Colonic mucosa (tissue), 4 donors: ENCODE measurements around the gene MRPS23. TPM values are rescaled to one million over a fixed set of nuclear protein-coding genes. Genes with fewer than 3 reads are reported as not detected.
"Not testable (repeated sequence)": the region's sequence is repeated elsewhere in the genome, so short reads cannot be mapped to it uniquely, and the experiment has no call there.

Experiments
- DNase-seq: peaks from one replicate; pipeline ENCODE4 v3.0.0-alpha.2; 2020
- H3K27ac ChIP-seq: fragments of 200-600 bp; one replicate; pipeline ENCODE4 v1.8.0; 2021
- H3K27me3 ChIP-seq: fragments of 200-600 bp; one replicate; pipeline ENCODE4 v1.8.0; 2021
- H3K36me3 ChIP-seq: fragments of 200-600 bp; one replicate; pipeline ENCODE4 v1.8.0; 2021
- H3K4me1 ChIP-seq: fragments of 200-600 bp; one replicate; pipeline ENCODE4 v1.8.0; 2021; ENCODE audit warnings: mild to moderate bottlenecking
- H3K4me3 ChIP-seq: fragments of 200-600 bp; one replicate; pipeline ENCODE4 v1.8.0; 2021
- H3K9ac ChIP-seq, 2 donors: one replicate each; pipeline ENCODE4 v1.7.0; 2013; ENCODE audit warnings: control low read depth in 2 of 2, low read depth in 2 of 2, low read length in 2 of 2
- H3K9me3 ChIP-seq: fragments of 200-600 bp; one replicate; pipeline ENCODE4 v1.8.0; 2021
- CTCF ChIP-seq: fragments of 200-600 bp; IDR thresholded peaks from one replicate; pipeline ENCODE4 v1.8.0; 2022; ENCODE audit warnings: antibody characterized with exemption, mild to moderate bottlenecking
- intact Hi-C: fragments of 100-400 bp; cut with DNase I; formaldehyde crosslinking; loops from one replicate; pipeline ENCODE4 v1.14.1; 2022
- total RNA-seq, 2 donors: library from RNA; stranded (reverse); fragmentation: NEBNext Ultra II Directional in 1 of 2; extraction: Animal tissue kit (Norgen Biotek cat#: 25700) in 1 of 2; gene quantifications; one replicate each; pipeline ENCODE4 v1.2.1, GENCODE V29; 2021
- donor health status: healthy.
- donor health status: DM: no; HTN: no; CAD: no.
- donor health status: DM: no; HTN: no; CAD: no.

MRPS23 gene
- total RNA-seq, 2 donors from 2014 or later: 19.3 to 43.6 TPM

GRCh38 chr17:57853695-57854094, 3.9 kb upstream of the MRPS23 start:
- H3K27ac ChIP-seq: no peak overlapping the region
- no peaks in the 10 kb centered on the region for H3K9me3 ChIP-seq
- no peaks in the 10 kb centered on the region for H3K27me3 ChIP-seq
- peaks cover 18% of the 10 kb centered on the region for H3K4me1 ChIP-seq
- no peak overlapping the region for H3K4me3 ChIP-seq
- no peak for TF ChIP-seq CTCF
- H3K36me3 ChIP-seq: no peaks in the 10 kb centered on the region
- DNase-seq: no peak
- H3K9ac ChIP-seq: no peak overlapping the region
- intact Hi-C loops: no loop called here

- intact Hi-C loops: no loop called here
- TF ChIP-seq CTCF: no peak
- Histone ChIP-seq H3K27ac (no peak overlapping the region), H3K9ac (no peak overlapping the region), H3K27me3 (no peaks in the 10 kb centered on the region), H3K4me1 (peaks cover 18% of the 10 kb centered on the region), H3K36me3 (no peaks in the 10 kb centered on the region), H3K9me3 (no peaks in the 10 kb centered on the region), H3K4me3 (no peak overlapping the region)
- DNase-seq: no peak
Measured at GRCh38 chr17:57852955-57853328, 3.1 kb upstream of the MRPS23 start.

GRCh38 chr17:57852092-57852954, 2.5 kb upstream of the MRPS23 start:
- Histone ChIP-seq H3K27ac (peak overlapping the region; percentile 17), H3K27me3 (no peaks in the 10 kb centered on the region), H3K4me3 (no peak overlapping the region), H3K9ac (peak overlapping the region in 1 of 2 donors; percentile 52), H3K4me1 (peaks cover 18% of the 10 kb centered on the region), H3K9me3 (no peaks in the 10 kb centered on the region), H3K36me3 (no peaks in the 10 kb centered on the region)
- DNase-seq: no peak
- no peak for TF ChIP-seq CTCF
- intact Hi-C loops: no loop called here

DNA sequence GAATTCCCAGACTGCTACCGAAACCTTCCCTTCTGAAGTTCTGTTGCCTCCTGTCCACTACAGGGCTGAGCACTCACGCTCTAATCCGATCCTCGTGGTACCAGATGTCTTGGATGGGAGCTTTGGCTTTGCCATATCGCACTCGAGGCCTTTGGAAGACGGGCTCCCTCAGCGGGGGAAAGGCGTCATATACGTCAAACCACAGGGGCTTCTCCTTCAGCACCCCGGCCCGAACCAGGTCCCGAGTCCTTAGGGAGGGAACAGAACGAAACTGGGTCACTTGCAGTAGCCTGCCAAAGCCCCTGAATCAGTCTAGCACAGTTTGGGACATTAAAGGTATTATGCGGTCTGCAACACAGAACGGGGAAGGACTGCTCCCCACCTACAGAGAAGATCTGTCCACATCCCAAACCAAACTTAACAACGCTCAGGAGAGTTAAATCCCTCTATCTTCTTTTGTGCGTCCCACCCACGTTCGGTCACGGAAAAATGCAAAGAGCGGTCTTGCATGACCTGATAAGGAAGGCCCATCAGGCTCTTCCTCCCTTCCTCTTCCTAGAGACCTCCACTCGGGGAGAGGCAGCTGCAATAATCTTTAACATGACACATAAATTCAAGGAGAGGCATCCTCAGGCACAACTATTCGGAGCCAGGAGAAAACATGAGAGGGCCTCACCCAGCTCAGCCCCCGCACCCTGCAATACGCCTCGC, 526 bp downstream of the MRPS23 start:
- TF ChIP-seq CTCF: no peak
- Histone ChIP-seq H3K27me3 (no peaks in the 10 kb centered on the region), H3K4me3 (peak overlapping the region; percentile 66), H3K4me1 (peaks cover 18% of the 10 kb centered on the region), H3K27ac (peak overlapping the region; percentile 97), H3K9ac (peak overlapping the region; percentile 68 to 85), H3K9me3 (no peaks in the 10 kb centered on the region), H3K36me3 (no peaks in the 10 kb centered on the region)
- no peak for DNase-seq
- intact Hi-C loops: no loop called here

DNA sequence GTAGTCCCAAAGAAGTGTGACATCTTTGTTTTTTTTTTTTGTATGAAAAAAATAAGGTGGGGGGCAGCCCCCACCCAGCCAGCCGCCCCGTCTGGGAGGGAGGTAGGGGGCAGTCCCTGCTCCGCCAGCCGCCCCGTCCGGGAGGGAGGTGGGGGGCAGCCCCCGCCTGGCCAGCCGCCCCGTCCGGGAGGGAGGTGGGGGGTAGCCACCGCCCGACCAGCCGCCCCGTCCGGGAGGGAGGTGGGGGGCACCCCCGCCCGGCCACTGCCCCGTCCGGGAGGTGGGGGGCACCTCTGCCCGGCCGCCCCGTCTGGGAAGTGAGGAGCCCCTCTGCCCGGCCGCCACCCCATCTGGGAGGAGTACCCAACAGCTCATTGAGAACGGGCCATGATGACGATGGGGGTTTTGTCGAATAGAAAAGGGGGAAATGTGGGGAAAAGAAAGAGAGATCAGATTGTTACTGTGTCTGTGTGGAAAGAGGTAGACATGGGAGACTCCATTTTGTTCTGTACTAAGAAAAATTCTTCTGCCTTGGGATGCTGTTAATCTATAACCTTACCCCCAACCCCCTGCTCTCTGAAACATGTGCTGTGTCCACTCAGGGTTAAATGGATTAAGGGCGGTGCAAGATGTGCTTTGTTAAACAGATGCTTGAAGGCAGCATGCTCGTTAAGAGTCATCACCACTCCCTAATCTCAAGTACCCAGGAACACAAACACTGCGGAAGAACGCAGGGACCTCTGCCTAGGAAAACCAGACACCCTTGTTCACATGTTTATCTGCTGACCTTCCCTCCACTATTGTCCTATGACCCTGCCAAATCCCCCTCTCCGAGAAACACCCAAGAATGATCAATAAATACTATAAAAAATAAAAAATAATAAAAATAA, 3.5 kb downstream of the MRPS23 start:
- H3K4me1 ChIP-seq: peaks cover 15% of the 10 kb centered on the region
- H3K27ac ChIP-seq, H3K36me3 ChIP-seq, intact Hi-C loops, H3K27me3 ChIP-seq, H3K4me3 ChIP-seq, H3K9me3 ChIP-seq, H3K9ac ChIP-seq, DNase-seq: not testable (repeated sequence)
